ENCODE results near the gene TRIM44.

DNA sequence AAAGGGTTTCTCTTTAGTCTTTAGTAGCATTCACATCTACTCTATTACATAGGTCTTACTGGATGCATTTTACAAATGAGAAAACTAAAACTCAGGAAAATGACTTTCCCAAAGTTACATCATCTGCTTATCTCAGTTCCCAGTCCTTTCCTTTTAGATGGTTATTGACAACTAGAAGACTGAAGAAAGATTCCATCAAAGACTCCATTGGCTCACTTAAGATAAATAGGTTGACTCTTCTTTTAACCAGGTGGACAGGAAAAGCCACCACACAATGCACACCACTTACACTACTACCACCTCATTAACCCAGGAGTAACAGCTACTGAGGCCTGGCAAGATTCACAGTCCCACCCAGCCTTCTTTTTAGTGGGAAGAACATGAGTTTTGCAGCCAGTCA, 123.6 kb downstream of the TRIM44 start:
- TF ChIP-seq, protein P1, sequence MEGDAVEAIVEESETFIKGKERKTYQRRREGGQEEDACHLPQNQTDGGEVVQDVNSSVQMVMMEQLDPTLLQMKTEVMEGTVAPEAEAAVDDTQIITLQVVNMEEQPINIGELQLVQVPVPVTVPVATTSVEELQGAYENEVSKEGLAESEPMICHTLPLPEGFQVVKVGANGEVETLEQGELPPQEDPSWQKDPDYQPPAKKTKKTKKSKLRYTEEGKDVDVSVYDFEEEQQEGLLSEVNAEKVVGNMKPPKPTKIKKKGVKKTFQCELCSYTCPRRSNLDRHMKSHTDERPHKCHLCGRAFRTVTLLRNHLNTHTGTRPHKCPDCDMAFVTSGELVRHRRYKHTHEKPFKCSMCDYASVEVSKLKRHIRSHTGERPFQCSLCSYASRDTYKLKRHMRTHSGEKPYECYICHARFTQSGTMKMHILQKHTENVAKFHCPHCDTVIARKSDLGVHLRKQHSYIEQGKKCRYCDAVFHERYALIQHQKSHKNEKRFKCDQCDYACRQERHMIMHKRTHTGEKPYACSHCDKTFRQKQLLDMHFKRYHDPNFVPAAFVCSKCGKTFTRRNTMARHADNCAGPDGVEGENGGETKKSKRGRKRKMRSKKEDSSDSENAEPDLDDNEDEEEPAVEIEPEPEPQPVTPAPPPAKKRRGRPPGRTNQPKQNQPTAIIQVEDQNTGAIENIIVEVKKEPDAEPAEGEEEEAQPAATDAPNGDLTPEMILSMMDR (IDR thresholded peaks at IDR 0.05) = no peak
- no peak for TF ChIP-seq POLR2A (IDR thresholded peaks at IDR 0.05)
- no peak for TF ChIP-seq POLR2AphosphoS5 (IDR thresholded peaks at IDR 0.05)
